Smooth muscle cell (in vitro differentiated cells): Measurements from ENCODE around the gene PGR. TPM values are rescaled to one million over a fixed set of nuclear protein-coding genes. Genes with fewer than 3 reads are reported as not detected.

ENCODE experiments used
- DNase-seq: peaks from one replicate; lab custom pipeline; 2025; ENCODE audit not compliant: unreplicated experiment; lab: John Stamatoyannopoulos, UW
- H2AFZ ChIP-seq: fragments of 200-600 bp; sonication (generic); 2 replicates; pipeline ENCODE4 v1.6.0; 2016; ENCODE audit warnings: antibody characterized with exemption, low read depth, mild to moderate bottlenecking
- H3F3A ChIP-seq: fragments of 200-600 bp; sonication (generic); 2 replicates; pipeline ENCODE4 v1.6.0; 2017; ENCODE audit warnings: antibody characterized with exemption, low read depth
- H3K27ac ChIP-seq: fragments of 200-600 bp; sonication (generic); 2 replicates; pipeline ENCODE4 v1.5.1; 2016; ENCODE audit warnings: low read depth, mild to moderate bottlenecking
- H3K27me3 ChIP-seq: fragments of 200-600 bp; sonication (generic); 2 replicates; pipeline ENCODE4 v1.6.1; 2016; ENCODE audit warnings: low read depth, mild to moderate bottlenecking
- H3K36me3 ChIP-seq: fragments of 200-600 bp; sonication (generic); 2 replicates; pipeline ENCODE4 v1.5.1; 2016; ENCODE audit warnings: low read depth
- H3K4me1 ChIP-seq: fragments of 200-600 bp; sonication (generic); 2 replicates; pipeline ENCODE4 v1.5.1; 2016; ENCODE audit warnings: low read depth
- H3K4me2 ChIP-seq: fragments of 200-600 bp; sonication (generic); 2 replicates; pipeline ENCODE4 v1.6.0; 2016; ENCODE audit warnings: mild to moderate bottlenecking
- H3K4me3 ChIP-seq: fragments of 200-600 bp; sonication (generic); 2 replicates; pipeline ENCODE4 v1.5.1; 2016; ENCODE audit warnings: mild to moderate bottlenecking
- H3K79me2 ChIP-seq: fragments of 200-600 bp; sonication (generic); 2 replicates; pipeline ENCODE4 v1.6.0; 2016; ENCODE audit warnings: low read depth, mild to moderate bottlenecking
- H3K9ac ChIP-seq: fragments of 200-600 bp; sonication (generic); 2 replicates; pipeline ENCODE4 v1.6.0; 2016; ENCODE audit warnings: low read depth
- H3K9me3 ChIP-seq: fragments of 200-600 bp; sonication (generic); replicated peaks from 2 replicates; pipeline ENCODE4 v1.5.1; 2016; ENCODE audit warnings: low read depth
- H4K20me1 ChIP-seq: fragments of 200-600 bp; sonication (generic); 2 replicates; pipeline ENCODE4 v1.6.0; 2016; ENCODE audit warnings: low read depth
- CTCF ChIP-seq: fragments of 200-600 bp; sonication (generic); IDR thresholded peaks from 2 replicates; pipeline ENCODE4 v1.5.1; 2017; ENCODE audit warnings: borderline replicate concordance, mild to moderate bottlenecking, antibody characterized with exemption; ENCODE audit not compliant: insufficient read depth, poor library complexity, severe bottlenecking
- WGBS: methylation state at CpG from one replicate; pipeline ENCODE4 v1.1.7; 2016; ENCODE audit warnings: low lambda C conversion rate; 5-methylcytosine and 5-hydroxymethylcytosine counted together
- polyA plus RNA-seq: library from polyadenylated mRNA; unstranded; fragments of >200 nt; fragmentation: Nextera tagmentation; extraction: Ambion mirVana; gene quantifications from 2 replicates; pipeline ENCODE4 v1.2.1, GENCODE V29; 2016
- total RNA-seq: library from RNA; depleted of rRNA; stranded (reverse); fragments of >200 nt; gene quantifications from 2 replicates; pipeline ENCODE4 v1.2.3, GENCODE V29; 2014

The PGR gene
- total and polyA plus RNA-seq, 2 experiments from 2014 or later: 0.27 to 0.85 TPM

GRCh38 chr11:101049813-101050212 is 79.8 kb downstream of the PGR start:
- H3K9me3 ChIP-seq: no peaks in the 10 kb centered on the region
- 95% methylated on average over 2 of the region's 2 CpGs for WGBS
- TF ChIP-seq CTCF: no peak
- H4K20me1 ChIP-seq: no peaks in the 10 kb centered on the region
- peak overlapping the region; percentile 8 for H3K27ac ChIP-seq
- no peak overlapping the region for H3K4me2 ChIP-seq
- no peaks in the 10 kb centered on the region for H3F3A ChIP-seq
- H3K36me3 ChIP-seq: no peaks in the 10 kb centered on the region
- H3K4me1 ChIP-seq: no peaks in the 10 kb centered on the region
- no peaks in the 10 kb centered on the region for H3K27me3 ChIP-seq
- H3K4me3 ChIP-seq: no peak overlapping the region
- no peak for DNase-seq
- H3K79me2 ChIP-seq: no peaks in the 10 kb centered on the region
- no peak overlapping the region for H3K9ac ChIP-seq
- no peak overlapping the region for H2AFZ ChIP-seq

GRCh38 chr11:101049123-101049522 is 80.5 kb downstream of the PGR start:
- Histone ChIP-seq H3K4me3 (no peak overlapping the region), H3F3A (no peaks in the 10 kb centered on the region)
- no peak for TF ChIP-seq CTCF

GRCh38 chr11:101048479-101048878 is 81.1 kb downstream of the PGR start:
- Histone ChIP-seq H3F3A (no peaks in the 10 kb centered on the region), H3K9me3 (no peaks in the 10 kb centered on the region), H3K36me3 (no peaks in the 10 kb centered on the region), H3K4me3 (no peak overlapping the region), H3K27me3 (no peaks in the 10 kb centered on the region), H3K4me2 (no peak overlapping the region), H3K4me1 (no peaks in the 10 kb centered on the region), H4K20me1 (no peaks in the 10 kb centered on the region), H3K79me2 (no peaks in the 10 kb centered on the region), H3K9ac (no peak overlapping the region), H3K27ac (peak overlapping the region; percentile 79), H2AFZ (no peak overlapping the region)
- DNase-seq: no peak
- 61% methylated on average over 5 of the region's 5 CpGs for WGBS
- no peak for TF ChIP-seq CTCF

More at GRCh38 chr11:101049123-101049522, 80.5 kb downstream of the PGR start:
- Histone ChIP-seq H3K4me1 (no peaks in the 10 kb centered on the region), H2AFZ (no peak overlapping the region), H3K4me2 (no peak overlapping the region), H3K27me3 (no peaks in the 10 kb centered on the region), H3K79me2 (no peaks in the 10 kb centered on the region), H3K9ac (no peak overlapping the region), H3K9me3 (no peaks in the 10 kb centered on the region), H3K36me3 (no peaks in the 10 kb centered on the region), H3K27ac (peak overlapping the region; percentile 79), H4K20me1 (no peaks in the 10 kb centered on the region)
- WGBS: 57% methylated on average over 4 of the region's 4 CpGs
- DNase-seq: no peak

- no peaks in the 10 kb centered on the region for H3K79me2 ChIP-seq
- TF ChIP-seq CTCF: no peak
- no peaks in the 10 kb centered on the region for H3K36me3 ChIP-seq
- no peak overlapping the region for H3K9ac ChIP-seq
- H2AFZ ChIP-seq: no peak overlapping the region
- H4K20me1 ChIP-seq: no peaks in the 10 kb centered on the region
- no peak overlapping the region for H3K27ac ChIP-seq
- no peaks in the 10 kb centered on the region for H3F3A ChIP-seq
- H3K27me3 ChIP-seq: no peaks in the 10 kb centered on the region
- no peak overlapping the region for H3K4me2 ChIP-seq
- no peak overlapping the region for H3K4me3 ChIP-seq
- DNase-seq: no peak
- WGBS: 97% methylated on average over 2 of the region's 2 CpGs
- no peaks in the 10 kb centered on the region for H3K4me1 ChIP-seq
- no peaks in the 10 kb centered on the region for H3K9me3 ChIP-seq
Measured at GRCh38 chr11:101046947-101047346, 82.7 kb downstream of the PGR start.
